ENCODE results near the gene HEXIM2.

The HEXIM2 gene

GRCh38 chr17:45132572-45133463 lies 28.9 kb upstream of the HEXIM2 start:
- TF ChIP-seq GATA2 (IDR thresholded peaks at IDR 0.05; ENCODE audit: low read depth, low read length) (no peak), GATA3 (IDR thresholded peaks at IDR 0.05; ENCODE audit: low read depth, low read length) (no peak)

- TF ChIP-seq GATA3 (IDR thresholded peaks at IDR 0.05; ENCODE audit: low read depth, low read length) (no peak), GATA2 (IDR thresholded peaks at IDR 0.05; ENCODE audit: low read depth, low read length) (no peak)
Measured at GRCh38 chr17:45135192-45135977, 26.3 kb upstream of the HEXIM2 start, which contains the start of gene ACBD4. ACBD4 (plus strand) TSS chr17:45135687; CDS start chr17:45136145, 458 bp downstream.

GRCh38 chr17:45135978-45136791 lies 25.5 kb upstream of the HEXIM2 start:
- no peak for TF ChIP-seq GATA3 (IDR thresholded peaks at IDR 0.05; ENCODE audit: low read depth, low read length)
- no peak for TF ChIP-seq GATA2 (IDR thresholded peaks at IDR 0.05; ENCODE audit: low read depth, low read length)

GRCh38 chr17:45136846-45137560 lies 24.7 kb upstream of the HEXIM2 start:
- TF ChIP-seq GATA2 (IDR thresholded peaks at IDR 0.05; ENCODE audit: low read depth, low read length) = no peak

GRCh38 chr17:45137561-45138305 lies 23.9 kb upstream of the HEXIM2 start:
- TF ChIP-seq GATA2 (IDR thresholded peaks at IDR 0.05; ENCODE audit: low read depth, low read length) (no peak), GATA3 (IDR thresholded peaks at IDR 0.05; ENCODE audit: low read depth, low read length) (no peak)

GRCh38 chr17:45138911-45139532 lies 22.7 kb upstream of the HEXIM2 start:
- TF ChIP-seq GATA2 (IDR thresholded peaks at IDR 0.05; ENCODE audit: low read depth, low read length) (no peak), GATA3 (IDR thresholded peaks at IDR 0.05; ENCODE audit: low read depth, low read length) (no peak)

- TF ChIP-seq GATA2 (IDR thresholded peaks at IDR 0.05; ENCODE audit: low read depth, low read length) (no peak), GATA3 (IDR thresholded peaks at IDR 0.05; ENCODE audit: low read depth, low read length) (no peak)
Measured at GRCh38 chr17:45139533-45139920, 22.1 kb upstream of the HEXIM2 start.

- TF ChIP-seq GATA3 (IDR thresholded peaks at IDR 0.05; ENCODE audit: low read depth, low read length) = no peak
- TF ChIP-seq GATA2 (IDR thresholded peaks at IDR 0.05; ENCODE audit: low read depth, low read length) = no peak
Measured at GRCh38 chr17:45143094-45143670, 18.5 kb upstream of the HEXIM2 start.

- TF ChIP-seq GATA3 (IDR thresholded peaks at IDR 0.05; ENCODE audit: low read depth, low read length) = no peak
- TF ChIP-seq GATA2 (IDR thresholded peaks at IDR 0.05; ENCODE audit: low read depth, low read length) = no peak
Measured at GRCh38 chr17:45143767-45144198, 17.9 kb upstream of the HEXIM2 start.

- TF ChIP-seq GATA2 (IDR thresholded peaks at IDR 0.05; ENCODE audit: low read depth, low read length) = no peak
- no peak for TF ChIP-seq GATA3 (IDR thresholded peaks at IDR 0.05; ENCODE audit: low read depth, low read length)
Measured at GRCh38 chr17:45144199-45145034, 17.3 kb upstream of the HEXIM2 start.

- TF ChIP-seq GATA2 (IDR thresholded peaks at IDR 0.05; ENCODE audit: low read depth, low read length) (no peak), GATA3 (IDR thresholded peaks at IDR 0.05; ENCODE audit: low read depth, low read length) (no peak)
Measured at GRCh38 chr17:45145035-45145389, 16.7 kb upstream of the HEXIM2 start.

All from SH-SY5Y (cell line).